HG03571 (cell line): ENCODE results near the gene CDPF1.
A peak's percentile ranks its signal among the peaks of the same experiment; 100 is the strongest.
"Not testable (repeated sequence)": the region's sequence is repeated elsewhere in the genome, so short reads cannot be mapped to it uniquely, and the experiment has no call there.

ENCODE experiments used
- ATAC-seq: cut with Tn5 transposase; IDR thresholded peaks from one replicate; pipeline ENCODE4 v1.9.1; 2021; ENCODE audit not compliant: unreplicated experiment

Gene CDPF1

GRCh38 chr22:46281866-46282678, 32.0 kb upstream of the CDPF1 start:
- no peak for ATAC-seq

- ATAC-seq, result no peak
Measured at GRCh38 chr22:46280999-46281623, 31.0 kb upstream of the CDPF1 start.

DNA sequence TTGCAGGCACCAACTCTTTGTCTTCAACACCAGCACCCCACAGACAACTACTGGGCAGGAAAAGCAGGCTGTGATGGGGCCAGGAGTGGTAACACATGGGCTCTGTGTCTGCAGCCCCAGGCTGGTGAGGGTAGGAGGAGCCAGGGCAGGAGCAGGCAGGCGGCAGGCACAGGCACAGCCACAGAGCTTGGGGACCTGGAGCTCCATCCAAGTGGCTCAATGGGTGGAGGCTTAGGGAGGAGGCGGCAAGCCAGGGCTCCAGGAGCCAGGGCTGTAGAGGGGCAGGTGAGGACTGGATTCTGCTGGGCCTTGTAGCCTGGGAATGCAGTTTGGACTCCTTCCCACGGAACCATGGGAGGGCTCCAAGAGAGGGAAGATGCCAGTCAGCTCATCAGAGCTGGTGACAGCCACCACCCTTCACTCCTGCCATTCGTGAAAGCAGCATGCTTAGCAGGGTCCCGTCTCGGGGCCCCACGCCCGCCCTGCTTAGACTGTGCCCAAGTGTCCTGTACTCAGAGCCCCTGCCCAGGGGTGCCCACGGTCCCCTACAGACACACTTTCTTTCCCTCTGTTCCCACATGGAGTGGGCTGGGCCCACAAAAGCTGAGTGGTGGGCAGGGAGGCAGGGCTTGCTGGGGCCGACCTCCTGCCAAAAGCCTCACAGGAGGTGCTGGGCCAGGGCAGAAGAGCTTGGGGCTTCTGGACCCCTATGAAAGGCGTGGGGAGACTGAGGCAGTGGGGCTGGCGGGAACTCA, 30.1 kb upstream of the CDPF1 start:
- no peak for ATAC-seq

- no peak for ATAC-seq
Measured at GRCh38 chr22:46278656-46279645, 28.9 kb upstream of the CDPF1 start.

DNA sequence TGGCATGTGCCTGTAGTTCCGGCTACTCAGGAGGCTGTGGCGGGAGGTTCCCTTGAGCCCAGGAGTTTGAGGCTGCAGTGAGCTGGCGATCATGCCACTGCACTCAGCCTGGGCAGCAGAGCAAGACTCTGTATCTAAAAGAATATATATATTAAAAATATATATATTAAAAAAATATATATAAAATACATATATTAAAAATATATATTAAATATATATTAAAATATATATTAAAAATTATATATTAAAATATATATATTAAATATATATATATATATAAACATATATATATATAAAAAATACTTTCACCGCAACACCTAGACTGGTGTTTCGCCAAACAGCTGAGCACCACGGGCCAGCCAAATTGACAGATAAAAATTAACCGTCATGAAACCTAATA, 26.5 kb upstream of the CDPF1 start:
- no peak for ATAC-seq

DNA sequence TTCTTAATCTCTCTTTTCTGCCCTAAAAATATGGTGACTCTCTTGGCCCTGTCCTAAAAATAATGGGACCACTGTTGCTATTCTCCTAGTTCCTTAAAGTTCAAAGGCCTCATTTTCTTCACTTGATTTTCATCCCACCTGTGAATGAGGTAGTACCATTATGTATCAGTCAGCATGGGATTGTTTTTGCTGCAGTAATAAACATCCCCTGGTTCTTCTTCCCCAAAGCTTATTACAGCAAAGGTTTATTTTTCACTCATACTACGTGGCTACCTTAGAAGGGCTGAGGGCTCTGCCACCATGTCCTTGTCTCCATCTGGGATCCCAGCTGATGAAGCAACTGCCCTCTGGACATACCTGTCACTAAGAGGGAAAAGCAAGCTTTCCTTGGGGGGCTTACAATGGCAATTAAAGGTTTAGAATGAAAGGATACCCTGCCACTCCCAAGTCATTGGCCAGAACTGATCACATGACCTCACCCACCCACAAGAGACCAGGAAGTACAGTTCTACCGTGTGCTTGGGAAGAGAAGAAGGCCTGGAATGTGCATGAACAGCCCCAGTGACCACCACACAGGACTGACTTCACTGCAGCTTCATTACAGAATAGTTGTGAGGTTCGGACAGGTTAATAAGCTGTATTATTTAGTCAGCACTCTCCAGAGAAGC, 25.5 kb upstream of the CDPF1 start:
- no peak for ATAC-seq

- no peak for ATAC-seq
Measured at GRCh38 chr22:46274381-46274780, 24.3 kb upstream of the CDPF1 start.

DNA sequence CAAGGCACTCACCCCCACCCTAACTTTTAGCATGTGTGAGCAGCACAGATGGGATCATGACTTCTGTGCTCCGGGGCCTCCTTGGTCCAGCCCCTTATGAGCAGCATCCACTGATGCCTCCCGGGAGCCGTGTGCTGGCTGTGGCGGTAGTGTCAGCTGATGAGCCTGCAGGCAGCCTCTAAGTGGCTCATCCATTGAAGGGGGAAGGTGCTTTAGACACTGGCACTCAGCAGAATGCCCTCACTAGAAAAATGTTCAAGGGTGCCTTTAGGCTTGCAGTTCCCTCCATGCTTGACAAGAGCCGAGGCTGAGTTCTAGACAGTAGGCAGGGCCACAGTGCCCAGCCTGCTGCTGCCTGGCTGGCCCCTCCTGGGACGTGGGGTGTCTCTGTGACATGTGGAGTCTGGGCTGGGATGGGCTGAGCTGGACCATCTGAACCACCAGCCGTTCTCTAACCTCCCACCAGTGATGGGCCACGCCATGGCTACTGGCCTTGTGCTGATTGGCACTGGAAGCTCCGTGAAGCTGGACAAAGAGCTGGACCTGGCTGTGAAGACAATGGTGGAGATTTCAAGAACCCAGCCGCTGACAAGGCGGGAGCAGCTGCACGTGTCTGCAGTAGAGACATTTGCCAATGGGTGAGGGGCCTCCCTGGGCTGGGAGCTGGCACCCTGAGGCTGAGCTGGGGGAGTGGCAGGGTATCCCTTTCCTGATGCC, 23.5 kb upstream of the CDPF1 start:
- ATAC-seq, result no peak

DNA sequence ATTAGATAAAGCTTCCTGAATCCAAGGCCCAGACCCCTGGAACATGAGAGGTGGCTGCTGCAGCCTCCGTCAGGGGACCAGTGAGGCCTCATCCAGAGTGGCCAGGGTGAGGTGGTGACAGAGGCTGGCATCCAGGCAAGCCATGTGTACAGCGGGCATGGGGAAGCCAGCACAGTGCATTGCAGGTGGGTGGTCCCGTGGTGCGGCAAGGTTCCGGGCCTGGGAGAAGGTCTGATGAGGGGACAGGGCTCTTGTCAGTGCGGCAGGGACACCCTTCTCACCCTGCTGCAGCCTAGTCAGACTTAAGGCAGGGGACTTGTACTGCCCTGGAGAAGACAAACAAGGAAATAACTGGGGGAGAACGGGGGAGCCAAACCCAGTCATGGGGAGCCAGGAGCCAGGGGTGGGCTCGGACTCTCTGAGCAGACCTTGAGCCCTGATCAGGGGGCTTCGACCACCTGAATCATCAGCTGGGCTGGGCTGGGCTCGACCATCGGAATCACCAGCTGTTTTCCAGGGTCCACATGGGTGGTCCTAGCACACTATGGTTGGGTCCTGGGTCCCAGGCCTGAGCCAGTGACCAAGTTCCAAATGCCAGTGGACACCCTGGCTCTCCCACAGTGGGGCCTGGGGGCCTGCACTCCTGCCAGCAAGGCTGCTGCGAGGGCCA, 22.8 kb upstream of the CDPF1 start:
- ATAC-seq, result no peak

DNA sequence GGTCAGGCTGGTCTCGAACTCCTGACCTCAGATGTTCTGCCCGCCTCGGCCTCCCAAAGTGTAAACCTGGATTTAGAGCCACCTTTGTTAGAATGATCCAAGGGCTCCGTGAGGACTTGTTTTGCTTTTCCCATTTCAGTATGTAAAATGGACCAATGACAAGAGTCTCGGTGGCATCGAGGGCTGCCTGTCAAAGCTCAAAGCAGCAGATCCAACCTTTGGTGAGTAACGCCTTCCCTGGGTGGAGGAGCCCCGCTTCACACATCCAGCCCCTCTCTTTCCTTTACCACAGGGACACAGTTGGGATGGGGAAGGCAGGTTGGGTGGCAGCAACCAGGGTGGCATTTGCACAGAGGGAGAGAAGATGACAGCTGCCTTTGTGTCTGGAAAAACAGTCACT, 22.1 kb upstream of the CDPF1 start:
- no peak for ATAC-seq

- no peak for ATAC-seq
Measured at GRCh38 chr22:46269564-46269963, 19.5 kb upstream of the CDPF1 start.

DNA sequence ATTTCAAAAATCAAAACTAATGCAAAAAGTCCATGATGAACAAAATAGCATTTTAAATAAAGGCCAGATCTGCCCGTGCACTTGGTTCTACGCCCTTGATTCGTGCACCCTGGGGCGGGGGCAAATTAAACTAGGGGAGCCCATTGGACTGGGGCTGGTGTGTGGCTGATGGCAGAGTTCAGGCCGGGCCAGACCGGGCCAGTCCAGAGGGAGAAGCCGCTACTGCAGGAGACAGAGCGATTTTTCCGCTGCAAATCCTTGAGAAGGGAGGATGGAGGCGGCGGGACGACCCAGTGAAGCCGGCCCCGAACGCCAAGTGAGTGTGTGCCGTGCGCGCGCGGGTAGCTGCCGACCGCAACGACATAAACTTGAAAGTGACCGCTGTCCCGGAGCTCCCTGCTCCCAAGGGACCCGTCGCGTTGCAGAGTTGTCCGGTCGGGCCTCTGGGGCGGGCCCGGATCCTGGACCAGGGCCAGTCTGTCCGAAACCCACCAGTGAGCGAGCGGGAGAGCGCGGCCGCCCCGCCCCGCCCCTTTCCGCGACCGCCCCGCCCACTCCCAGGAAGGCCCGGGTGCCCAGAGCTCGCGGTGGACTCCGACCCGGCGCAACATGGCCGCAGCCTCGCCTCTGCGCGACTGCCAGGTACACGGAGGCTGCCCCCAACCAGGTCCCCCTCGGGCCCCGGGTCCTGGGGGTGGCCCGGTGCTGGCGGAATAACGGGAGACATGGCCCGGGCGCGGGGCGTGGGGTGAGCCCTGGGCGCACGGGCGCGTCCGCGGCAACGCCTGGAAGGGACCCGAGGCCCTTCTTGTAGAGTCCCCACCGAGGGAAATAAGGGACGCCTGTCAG, 17.6 kb upstream of the CDPF1 start, which contains the start of gene TTC38:
TTC38 (plus strand) TSS at position 578 of the 849 bp plus-strand sequence; CDS start at position 610, 32 bp downstream.
- peak; percentile 74 for ATAC-seq

DNA sequence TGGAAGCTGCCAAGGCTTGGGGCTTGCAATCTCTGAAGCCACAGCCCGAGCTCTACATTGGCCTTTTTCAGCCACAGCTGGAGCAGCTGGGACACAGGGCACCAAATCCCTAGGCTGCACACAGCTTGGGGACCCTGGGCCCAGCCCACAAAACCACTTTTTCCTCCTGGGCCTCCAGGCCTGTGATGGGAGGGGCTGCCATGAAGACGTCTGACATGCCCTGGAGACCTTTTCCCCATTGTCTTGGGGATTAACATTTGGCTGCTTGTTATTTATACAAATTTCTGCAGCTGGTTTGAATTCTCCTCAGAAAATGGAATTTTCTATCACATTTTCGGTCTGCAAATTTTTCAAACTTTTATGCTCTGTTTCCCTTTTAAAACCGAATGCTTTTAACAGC, 15.5 kb upstream of the CDPF1 start:
- not testable (repeated sequence) for ATAC-seq

GRCh38 chr22:46264520-46264919, 14.4 kb upstream of the CDPF1 start:
- ATAC-seq, result not testable (repeated sequence)

DNA sequence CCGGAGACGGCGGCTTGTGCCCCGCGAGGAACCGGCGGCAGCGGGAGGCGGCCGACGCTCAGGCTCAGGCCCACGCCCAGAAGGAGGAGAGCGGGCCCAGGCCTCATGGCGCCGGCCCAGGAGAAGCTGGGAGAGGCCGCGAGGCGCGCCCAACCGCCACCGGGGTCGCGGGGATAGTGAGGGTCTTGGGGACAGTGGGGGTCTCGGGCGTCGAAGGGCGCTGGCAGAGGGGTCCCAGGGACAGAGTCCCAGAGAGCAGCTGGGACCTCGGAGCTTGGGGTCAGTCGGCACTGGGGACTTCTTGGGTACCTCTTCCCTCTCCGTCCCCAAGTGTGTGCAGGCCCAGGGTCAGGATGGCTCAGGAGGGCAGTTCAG, 13.1 kb upstream of the CDPF1 start, which contains the start of gene PKDREJ:
PKDREJ (minus strand) TSS at position 128 of the 375 bp plus-strand sequence; CDS start at position 107, 21 bp downstream.
- no peak for ATAC-seq

GRCh38 chr22:46262449-46263215, 12.5 kb upstream of the CDPF1 start:
- no peak for ATAC-seq

DNA sequence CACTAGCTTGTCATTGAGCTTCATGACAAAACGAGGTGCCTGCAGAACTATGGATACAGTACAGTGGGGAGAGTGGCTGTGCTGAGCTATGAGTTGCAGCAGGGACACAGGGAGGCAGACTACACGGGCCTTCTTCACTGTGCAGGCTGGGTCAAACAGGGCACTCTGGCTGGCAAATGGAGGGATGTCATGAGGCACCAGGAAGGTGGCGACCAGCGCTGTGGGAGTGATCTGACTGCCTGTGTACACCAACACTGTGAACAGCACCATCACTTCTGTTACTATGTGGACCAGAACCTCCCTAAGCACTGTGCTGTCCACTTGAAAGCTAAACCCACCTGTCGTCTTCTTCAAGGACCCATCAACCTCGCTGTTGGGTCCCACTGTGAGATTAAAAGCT, 9.9 kb upstream of the CDPF1 start:
- no peak for ATAC-seq
